Cardiac muscle cell (in vitro differentiated cells and primary cell): ENCODE data around the gene PITPNB. TPM values are rescaled to one million over a fixed set of nuclear protein-coding genes. Genes with fewer than 3 reads are reported as not detected.

Experiments
- DNase-seq, 2 donors: peaks; one replicate each; pipeline versions ENCODE4 v3.0.0 to v3.0.0-alpha.2; 2010 to 2017; ENCODE audit warnings: low read depth in 1 of 2, low spot score in 1 of 2
- H3K27ac ChIP-seq: fragments of 200-600 bp; sonication (generic); 2 replicates; pipeline ENCODE4 v1.5.1; 2016
- H3K27me3 ChIP-seq: fragments of 200-600 bp; sonication (generic); 2 replicates; pipeline ENCODE4 v1.6.0; 2016; ENCODE audit warnings: control low read depth
- H3K36me3 ChIP-seq: fragments of 200-600 bp; sonication (generic); 2 replicates; pipeline ENCODE4 v1.5.1; 2016; ENCODE audit warnings: control low read depth
- H3K4me1 ChIP-seq: fragments of 200-600 bp; sonication (generic); 2 replicates; pipeline ENCODE4 v1.8.1; 2017; ENCODE audit warnings: low read depth, mild to moderate bottlenecking, mixed run types
- H3K4me3 ChIP-seq: fragments of 200-600 bp; sonication (generic); 2 replicates; pipeline ENCODE4 v1.5.1; 2016; ENCODE audit warnings: mild to moderate bottlenecking
- H3K9me3 ChIP-seq: fragments of 200-600 bp; sonication (generic); 2 replicates; pipeline ENCODE4 v1.5.1; 2017; ENCODE audit warnings: low read depth, mild to moderate bottlenecking, control low read depth
- CTCF ChIP-seq: IDR thresholded peaks from 2 replicates; pipeline ENCODE4 v1.5.1; 2012; ENCODE audit warnings: low read depth, mild to moderate bottlenecking, low read length
- polyA plus RNA-seq: library from polyadenylated mRNA; unstranded; fragments of >200 nt; fragmentation: Nextera tagmentation; extraction: Ambion mirVana; gene quantifications from 2 replicates; pipeline ENCODE4 v1.2.1, GENCODE V29; 2016
- total RNA-seq: library from RNA; depleted of rRNA; stranded (reverse); fragments of >200 nt; gene quantifications from 2 replicates; pipeline ENCODE4 v1.2.3, GENCODE V29; 2016

PITPNB gene
- total and polyA plus RNA-seq, 2 experiments from 2014 or later, result 73.2 to 131 TPM

- Histone ChIP-seq H3K4me1 (no peaks in the 10 kb centered on the region), H3K27ac (no peak overlapping the region), H3K9me3 (no peaks in the 10 kb centered on the region), H3K4me3 (no peak overlapping the region), H3K36me3 (no peaks in the 10 kb centered on the region), H3K27me3 (no peaks in the 10 kb centered on the region)
- peak in 1 of 2 donors; percentile 27 for DNase-seq
- no peak for TF ChIP-seq CTCF
Observed at GRCh38 chr22:27835446-27835845, 83.6 kb downstream of the PITPNB start.

- Histone ChIP-seq H3K4me1 (no peaks in the 10 kb centered on the region), H3K27ac (no peak overlapping the region), H3K27me3 (no peaks in the 10 kb centered on the region), H3K4me3 (no peak overlapping the region), H3K36me3 (no peaks in the 10 kb centered on the region), H3K9me3 (no peaks in the 10 kb centered on the region)
- DNase-seq, result no peak
- TF ChIP-seq CTCF, result no peak
Observed at GRCh38 chr22:27834364-27835185, 84.5 kb downstream of the PITPNB start.

GRCh38 chr22:27833803-27834202 lies 85.3 kb downstream of the PITPNB start:
- no peaks in the 10 kb centered on the region for H3K27me3 ChIP-seq
- H3K4me3 ChIP-seq, result no peak overlapping the region
- TF ChIP-seq CTCF, result no peak
- H3K27ac ChIP-seq, result no peak overlapping the region
- no peaks in the 10 kb centered on the region for H3K36me3 ChIP-seq
- no peaks in the 10 kb centered on the region for H3K9me3 ChIP-seq
- H3K4me1 ChIP-seq, result no peaks in the 10 kb centered on the region
- no peak for DNase-seq

- no peaks in the 10 kb centered on the region for H3K4me1 ChIP-seq
- H3K36me3 ChIP-seq, result no peaks in the 10 kb centered on the region
- H3K9me3 ChIP-seq, result no peaks in the 10 kb centered on the region
- no peak for TF ChIP-seq CTCF
- H3K4me3 ChIP-seq, result no peak overlapping the region
- no peaks in the 10 kb centered on the region for H3K27me3 ChIP-seq
- DNase-seq, result no peak
- H3K27ac ChIP-seq, result no peak overlapping the region
Observed at GRCh38 chr22:27832606-27833005, 86.5 kb downstream of the PITPNB start.

- H3K27me3 ChIP-seq, result no peaks in the 10 kb centered on the region
- no peaks in the 10 kb centered on the region for H3K4me1 ChIP-seq
- no peaks in the 10 kb centered on the region for H3K9me3 ChIP-seq
- H3K4me3 ChIP-seq, result no peak overlapping the region
- DNase-seq, result no peak
- H3K27ac ChIP-seq, result no peak overlapping the region
- no peak for TF ChIP-seq CTCF
- H3K36me3 ChIP-seq, result no peaks in the 10 kb centered on the region
Observed at GRCh38 chr22:27829620-27830019, 89.4 kb downstream of the PITPNB start.
